GM18508 (cell line): ENCODE results near the gene PID1.

ENCODE experiments used
- ATAC-seq: cut with Tn5 transposase; IDR thresholded peaks from one replicate; pipeline ENCODE4 v1.9.1; 2021; ENCODE audit warnings: moderate number of reproducible peaks; ENCODE audit not compliant: insufficient read depth, unreplicated experiment

The PID1 gene

DNA sequence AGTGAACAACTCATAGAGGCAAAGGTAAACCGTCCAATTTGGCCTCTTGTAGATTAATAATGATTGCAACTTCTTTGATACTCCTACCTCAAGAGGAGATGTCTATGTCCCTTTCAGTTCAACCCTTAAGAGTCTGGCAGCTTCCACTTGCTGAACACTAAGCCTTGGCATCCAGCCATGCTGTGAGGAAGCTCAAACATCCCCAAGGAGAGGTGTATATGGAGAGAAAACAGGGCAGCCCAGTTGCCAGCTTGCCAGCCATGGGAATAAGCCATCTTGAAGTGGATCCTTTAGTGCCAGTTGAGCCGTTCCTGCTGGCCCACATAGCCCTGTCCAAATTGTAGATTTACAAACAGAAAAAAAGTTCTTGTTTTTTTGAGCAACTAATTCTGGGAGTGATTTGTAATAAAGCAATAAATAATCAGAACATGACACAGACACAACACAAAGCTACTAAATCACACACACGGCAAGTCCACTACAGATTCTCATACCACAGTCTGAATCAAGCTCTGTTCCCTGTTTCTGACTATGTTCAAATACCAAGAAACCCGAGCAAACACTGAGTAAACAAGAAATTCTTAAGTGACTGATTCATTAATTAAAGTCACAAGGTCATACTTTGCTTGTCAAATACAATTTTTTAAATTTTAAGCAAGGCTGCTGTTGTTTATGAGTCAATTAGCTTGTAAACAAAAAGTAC lies 96.1 kb downstream of the PID1 start:
- ATAC-seq, result no peak

DNA sequence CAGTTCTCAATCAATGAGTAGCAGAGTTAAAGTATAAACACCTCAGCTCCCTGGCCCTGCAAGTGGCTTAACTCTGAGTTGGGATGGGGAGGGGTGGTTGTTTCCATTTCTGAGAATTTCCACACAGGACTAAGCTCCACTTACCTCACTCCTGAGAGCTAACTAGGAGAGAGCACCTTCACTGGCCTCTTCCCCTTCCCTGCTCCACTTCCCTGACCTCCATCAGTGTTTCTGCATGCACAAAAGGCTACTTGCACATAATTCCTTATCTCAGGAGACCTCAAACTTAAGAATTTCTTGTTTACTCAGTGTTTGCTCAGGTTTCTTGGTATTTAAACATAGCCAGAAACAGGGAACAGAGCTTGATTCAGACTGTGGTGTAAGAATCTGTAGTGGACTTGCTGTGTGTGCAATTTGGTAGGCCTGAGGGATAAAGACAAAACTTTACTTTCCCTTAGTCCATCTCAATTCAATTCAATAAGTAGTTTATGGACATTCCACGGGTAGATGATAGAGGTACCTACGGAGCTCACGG lies 97.2 kb downstream of the PID1 start:
- ATAC-seq, result no peak

DNA sequence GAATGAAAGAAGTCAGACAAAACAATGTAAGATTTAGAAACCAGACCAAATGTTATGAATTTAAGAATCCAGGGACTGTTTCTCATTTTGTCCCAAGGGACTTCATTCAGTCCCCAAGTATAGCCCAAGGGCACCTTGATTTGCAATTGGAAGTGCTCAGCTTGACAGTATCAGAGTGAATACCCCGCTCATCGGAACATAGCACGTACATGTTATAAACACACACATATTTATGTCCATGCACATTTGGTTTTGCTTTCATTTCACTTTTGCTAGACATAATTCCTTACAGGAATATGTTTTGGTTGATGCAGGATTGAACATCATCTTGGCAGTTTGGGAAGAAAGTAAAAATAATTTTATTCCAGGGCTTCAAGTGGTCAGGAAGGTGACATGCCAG lies 100.2 kb downstream of the PID1 start:
- ATAC-seq, result no peak

DNA sequence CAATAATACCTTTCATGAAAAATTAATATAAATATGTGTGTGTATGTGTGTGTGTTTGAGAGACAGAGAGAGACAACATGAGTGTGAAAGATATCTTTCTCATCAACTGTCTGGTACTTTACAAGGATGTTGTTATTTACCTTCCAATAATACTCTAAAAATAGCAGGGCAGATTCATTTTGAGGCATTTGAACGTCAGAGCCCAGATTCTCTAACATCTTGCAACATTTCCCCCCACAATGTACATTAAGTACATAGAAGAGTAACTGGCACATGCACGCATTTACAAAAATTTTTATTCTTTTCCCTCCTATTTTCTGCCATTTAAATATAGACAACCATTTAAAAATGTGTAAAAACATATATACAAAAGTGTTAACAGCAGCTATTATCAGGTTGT lies 100.9 kb downstream of the PID1 start:
- no peak for ATAC-seq

DNA sequence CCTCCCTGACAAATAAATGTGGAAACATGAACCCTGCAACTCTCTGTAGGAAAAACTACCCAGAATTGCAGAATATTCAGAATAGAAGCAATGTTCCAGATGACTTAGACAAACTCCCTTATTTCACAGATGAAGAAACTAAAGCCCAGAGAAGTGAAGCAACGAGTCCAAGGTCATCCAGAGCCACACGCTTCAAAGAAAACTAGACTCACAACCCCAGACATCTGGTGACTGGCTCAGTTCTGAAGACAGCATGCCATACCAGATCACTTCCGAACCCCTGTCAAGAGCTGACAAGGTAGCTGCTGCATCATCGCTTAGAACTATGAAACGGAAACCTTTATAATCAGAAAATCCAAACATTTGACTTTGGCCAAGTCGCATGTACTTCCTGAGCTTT lies 101.3 kb downstream of the PID1 start:
- no peak for ATAC-seq

DNA sequence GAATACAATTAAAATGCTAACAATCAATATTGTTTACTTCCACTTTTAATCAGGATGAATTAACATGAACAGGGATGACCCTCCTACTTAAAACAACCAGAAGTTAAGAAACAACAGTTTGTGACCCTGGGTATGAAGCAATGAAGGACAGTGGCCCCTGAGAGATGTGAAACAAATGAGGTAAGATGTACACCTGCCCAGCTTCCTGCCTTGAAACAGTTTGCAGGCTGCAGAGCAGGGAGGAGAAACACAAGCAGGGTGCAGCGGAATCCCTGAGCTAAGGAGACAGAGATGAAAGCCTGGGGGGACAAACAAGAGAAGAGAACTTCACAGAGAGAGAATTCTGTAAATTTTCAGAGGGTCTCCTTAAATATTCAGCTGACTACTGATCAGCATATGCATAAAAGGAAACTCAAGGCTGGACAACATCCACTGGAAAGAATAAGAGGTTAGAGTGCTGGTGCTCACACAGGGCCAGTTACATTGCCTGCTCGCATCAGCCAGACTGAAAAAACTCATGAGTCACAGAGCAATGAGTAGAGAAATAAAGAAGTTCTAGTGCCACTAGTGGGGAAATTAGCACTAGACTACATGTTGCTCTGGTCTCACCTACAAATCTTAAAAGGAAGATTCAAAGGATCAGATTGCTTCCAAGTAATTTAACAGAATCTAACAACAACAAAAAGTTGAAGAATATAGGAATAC lies 106.4 kb downstream of the PID1 start:
- no peak for ATAC-seq

DNA sequence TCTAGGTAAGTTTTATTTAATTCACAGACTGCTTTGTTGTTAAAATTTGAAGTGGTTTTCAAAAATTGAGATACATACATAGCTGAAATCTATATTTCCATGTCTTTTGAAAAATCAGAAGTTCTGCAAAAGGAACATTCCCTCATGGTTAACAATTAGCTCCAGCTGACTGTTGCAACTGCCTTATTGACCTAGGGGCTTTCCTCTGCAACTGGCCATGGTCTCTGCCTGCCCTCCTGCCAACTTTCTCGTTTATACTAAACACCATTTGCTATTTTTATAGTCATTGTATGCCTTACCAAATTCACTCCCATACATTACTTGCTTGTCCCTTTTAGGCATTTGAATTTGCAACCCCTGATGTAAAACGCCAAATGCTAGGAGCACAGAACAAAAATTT lies 107.2 kb downstream of the PID1 start:
- ATAC-seq, result no peak

DNA sequence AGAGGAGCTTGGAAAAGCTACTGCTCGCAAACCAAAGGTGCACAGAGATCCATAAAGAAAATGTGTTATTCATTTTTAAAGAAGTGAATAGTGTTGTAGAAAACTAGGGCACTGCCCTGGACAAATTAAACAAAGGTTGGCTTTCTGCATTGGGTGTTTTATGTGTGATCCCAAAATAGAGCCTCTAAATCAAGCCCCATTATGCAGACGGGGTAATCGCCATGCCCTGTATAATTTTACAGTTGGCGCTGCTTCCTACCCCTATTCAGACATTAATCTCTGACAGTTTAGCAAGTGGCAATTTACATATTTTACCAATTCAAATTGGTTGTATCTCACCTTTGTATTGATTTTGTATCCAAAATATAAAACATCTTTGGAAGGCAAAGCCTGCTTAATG lies 109.1 kb downstream of the PID1 start:
- no peak for ATAC-seq

DNA sequence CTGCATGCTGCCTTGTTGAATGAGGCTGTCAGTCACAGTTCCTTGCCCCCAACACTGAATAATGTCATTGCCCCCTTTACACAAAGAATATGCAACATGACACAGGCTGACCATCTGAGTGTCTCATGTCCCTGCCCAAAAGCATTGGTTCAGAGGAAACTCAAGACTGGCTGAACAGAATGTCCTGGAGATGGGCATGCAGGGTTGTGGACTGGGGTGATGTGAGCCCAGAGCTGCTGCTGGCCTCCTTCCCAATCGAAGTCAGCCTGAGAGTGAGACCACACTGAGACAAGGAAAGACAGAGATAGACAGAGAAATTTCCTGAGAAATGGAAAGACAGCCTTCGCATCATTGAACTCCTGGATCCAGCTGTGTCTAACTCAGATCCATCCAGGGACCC lies 110.1 kb downstream of the PID1 start:
- no peak for ATAC-seq

DNA sequence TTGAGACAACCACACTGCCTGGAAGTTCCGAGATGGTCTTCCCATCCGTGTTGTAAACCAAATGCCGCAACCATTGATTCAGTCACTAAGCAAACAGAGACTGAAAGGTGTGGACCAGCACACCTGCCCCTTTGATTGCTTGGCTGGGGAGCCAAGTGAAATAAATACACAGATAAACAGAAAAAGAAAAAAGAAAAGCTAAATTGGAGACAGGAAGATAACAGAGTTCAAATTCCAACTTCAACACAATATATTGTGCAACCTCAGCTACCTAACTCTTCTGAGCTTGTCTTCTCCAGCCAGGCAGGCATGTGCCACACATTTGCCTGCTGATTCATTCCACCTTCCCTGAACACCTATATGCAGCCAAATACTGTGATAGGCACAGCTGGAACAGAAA lies 110.9 kb downstream of the PID1 start:
- no peak for ATAC-seq

DNA sequence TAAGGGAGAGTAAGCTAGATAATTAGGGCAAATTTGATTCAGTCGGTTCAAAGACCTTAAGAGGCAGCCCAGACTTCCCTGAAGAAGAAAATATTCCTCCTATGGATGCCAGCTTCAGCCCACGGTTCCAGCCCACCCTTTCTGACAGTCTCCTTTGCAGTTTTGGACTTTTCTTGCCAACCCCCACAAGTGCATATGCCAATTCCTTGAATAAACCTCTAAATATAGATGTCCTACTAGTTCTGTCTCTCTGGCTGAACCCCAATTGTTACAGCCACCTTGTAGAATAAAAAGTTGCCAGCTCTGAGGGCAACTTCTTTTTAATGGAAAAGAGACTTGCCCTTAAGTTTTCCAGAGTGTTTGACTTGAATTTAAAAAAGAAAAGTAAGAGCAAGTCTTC lies 111.7 kb downstream of the PID1 start:
- ATAC-seq, result no peak

DNA sequence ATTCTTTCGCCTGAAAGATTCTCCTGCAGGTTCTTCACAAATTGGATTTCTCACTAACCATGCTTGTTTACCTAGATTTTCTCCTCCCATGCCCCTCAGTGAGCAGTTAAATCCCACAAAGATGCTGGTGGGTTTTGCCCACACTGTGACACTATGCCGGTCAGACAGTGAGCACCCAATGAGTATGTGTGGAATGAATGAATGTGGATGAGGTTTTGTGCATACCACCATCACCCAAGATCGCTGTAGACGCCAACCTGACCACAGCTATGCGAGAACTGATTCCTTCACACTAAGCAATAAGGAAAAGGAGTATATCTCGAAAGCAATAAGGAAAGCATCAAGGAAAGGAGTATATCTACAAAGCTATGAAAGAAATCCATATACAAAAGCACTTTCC lies 116.7 kb downstream of the PID1 start:
- ATAC-seq, result no peak

DNA sequence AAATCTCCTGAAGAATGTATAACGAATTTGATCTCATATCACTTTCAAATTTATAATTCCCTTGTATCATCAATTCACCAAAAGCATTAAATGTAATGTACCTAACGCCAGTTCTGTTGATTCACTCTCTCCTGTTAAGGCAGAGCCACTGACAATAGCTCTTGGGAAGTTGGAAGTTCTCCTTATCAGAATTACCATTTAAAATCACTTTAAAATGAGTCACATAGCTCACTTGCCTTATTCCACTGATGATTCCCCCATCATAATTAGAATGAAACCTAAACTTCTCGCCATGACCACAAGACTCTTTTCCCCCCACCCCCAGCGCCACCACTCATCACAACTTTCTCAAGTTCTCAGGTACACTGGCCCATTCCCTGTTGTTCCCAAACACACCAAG lies 117.1 kb downstream of the PID1 start:
- ATAC-seq, result no peak

DNA sequence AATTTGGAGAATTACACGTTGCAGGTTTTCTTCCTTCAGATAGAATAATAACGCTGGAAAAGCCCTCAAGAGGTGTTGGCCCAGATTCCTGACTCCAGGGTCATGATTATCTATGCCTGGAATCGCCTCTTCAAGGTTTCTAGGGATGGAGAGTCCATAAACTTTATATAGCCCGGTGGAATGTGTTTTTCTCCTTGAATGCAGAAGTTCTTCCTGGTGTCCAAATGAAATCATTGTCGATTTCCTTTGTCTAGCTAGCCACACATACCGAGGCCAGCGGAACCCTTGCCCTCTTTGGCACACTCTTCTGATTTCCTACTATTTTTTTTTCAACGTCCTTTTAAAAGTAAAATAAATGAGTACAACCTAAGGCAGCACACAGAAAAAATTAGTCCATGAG lies 117.8 kb downstream of the PID1 start:
- ATAC-seq, result no peak

DNA sequence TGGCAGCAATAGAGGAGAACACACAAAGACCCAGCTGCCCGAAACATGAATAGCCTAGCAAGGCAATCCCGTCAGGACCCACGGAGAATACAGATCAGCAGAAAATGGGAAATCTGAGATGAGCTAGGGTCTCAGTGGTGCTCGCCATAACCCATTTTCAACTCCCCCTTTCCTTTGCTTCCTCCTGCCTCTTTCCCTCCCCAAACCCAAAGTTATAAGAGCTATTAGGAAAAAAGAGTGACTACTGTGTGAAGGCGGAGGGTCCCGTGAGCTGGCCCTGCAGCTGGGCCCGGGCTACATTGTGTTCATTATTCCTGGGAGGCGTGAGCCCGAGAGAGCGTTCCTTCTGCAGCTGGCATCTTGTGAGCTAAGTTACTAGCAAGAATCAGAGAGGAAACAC lies 118.4 kb downstream of the PID1 start:
- ATAC-seq, result no peak

DNA sequence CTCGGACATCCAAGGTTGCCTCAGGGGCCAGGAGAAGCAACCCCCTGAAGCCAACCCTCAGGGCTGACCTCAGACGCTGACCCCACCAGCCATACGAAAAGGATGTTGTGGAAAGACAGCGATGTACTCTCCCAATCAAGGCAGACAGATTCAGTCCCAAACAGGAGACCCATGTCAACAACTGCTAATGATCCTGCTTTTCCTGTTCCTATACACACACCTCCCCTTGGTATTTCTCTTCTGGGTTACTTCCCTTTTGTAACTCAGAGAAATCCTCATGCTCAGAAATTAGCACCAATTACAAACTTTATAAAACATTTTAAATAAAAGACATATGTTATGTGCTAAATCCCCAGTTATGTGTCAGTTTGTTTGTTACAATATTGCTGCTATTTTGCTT lies 120.8 kb downstream of the PID1 start:
- ATAC-seq, result no peak

DNA sequence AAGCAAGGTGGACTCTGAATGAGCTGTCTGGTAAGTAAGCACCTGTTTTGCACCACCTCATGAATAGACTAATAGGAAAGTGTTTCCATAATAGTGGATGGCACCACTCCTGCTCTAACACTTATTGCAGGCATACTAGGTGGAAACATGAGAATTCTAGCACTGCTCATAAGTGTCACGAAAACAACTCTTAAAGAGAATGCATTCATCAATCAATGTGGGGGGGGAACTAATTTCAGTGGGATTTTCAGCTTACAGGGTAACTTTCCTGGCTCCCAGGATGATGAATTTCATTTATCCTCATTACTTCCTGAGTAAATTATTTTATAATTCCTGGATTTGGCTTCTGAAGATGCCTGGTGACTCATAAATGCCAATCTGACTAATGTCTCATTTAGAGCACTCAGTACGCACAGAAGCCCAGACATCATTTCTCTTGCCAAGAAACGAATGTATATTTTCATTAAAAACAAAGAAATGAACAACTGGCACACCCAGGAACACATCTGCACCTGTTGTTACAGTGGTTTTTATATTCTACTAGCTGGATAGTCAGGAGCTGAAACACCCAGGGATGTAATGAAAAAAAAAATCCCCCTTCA lies 129.6 kb downstream of the PID1 start:
- no peak for ATAC-seq

DNA sequence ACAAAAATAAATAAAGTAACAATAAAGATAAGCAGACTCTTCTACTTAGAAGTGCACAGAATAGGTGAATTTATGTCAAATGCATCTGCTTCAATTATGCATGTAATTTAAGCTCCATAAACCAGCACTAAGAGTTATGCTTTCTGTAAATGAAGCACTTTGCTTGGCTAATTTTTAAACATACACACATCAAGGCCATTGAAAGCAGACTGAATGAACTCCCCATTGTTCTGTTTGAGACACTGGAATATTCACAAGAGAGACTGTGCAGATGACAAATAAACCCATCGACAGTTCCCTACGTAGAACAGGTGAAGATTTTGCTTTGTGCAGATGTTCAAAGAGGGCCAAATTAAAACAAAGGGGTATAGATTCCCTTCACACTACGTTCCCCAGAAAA lies 133.4 kb downstream of the PID1 start:
- no peak for ATAC-seq

DNA sequence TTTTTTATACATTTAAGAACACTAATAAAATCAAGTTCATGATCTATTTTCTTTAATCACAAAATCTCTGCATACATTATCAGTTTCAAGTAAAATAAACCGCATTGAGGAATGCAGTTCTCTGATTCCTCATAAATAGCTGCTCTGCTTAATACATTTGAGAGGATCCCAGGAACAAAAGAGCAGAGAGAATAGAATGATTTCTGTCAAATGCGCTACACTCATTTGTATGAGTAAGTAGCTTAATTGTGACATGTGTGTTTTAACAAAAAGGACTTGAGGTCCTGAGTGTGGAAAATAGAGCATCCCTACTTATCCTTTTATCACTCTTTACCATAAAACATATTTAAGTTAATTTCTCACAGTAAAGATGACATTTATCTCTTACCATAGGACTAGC lies 134.0 kb downstream of the PID1 start:
- ATAC-seq, result no peak

DNA sequence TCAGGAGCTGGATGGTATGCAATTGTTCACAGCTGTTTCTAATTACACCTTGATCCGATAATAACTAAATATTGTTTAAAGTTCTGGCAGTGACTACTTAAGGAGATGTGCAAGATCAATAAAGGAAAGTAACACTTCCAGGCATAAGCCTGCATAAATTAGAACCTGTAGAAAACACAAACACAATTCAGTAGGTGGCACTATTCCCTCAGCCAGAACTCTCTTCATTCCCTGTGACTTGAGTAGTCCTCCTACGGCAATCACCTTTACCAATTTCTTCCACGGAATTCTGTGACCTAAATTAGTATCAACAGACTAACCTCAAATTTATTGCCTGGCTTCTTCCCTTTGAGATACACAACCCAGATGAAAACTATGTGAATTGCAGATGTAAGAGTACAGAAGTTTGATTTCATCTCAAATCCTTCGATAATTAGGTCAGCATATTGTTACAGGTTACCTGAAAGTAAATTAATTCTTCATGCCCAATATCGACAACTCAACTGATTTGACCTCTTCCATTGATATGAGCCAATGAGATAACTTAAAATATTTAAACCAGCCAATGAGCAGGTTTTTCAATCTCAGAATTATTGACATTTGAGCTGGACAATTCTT lies 137.8 kb downstream of the PID1 start:
- ATAC-seq, result no peak

DNA sequence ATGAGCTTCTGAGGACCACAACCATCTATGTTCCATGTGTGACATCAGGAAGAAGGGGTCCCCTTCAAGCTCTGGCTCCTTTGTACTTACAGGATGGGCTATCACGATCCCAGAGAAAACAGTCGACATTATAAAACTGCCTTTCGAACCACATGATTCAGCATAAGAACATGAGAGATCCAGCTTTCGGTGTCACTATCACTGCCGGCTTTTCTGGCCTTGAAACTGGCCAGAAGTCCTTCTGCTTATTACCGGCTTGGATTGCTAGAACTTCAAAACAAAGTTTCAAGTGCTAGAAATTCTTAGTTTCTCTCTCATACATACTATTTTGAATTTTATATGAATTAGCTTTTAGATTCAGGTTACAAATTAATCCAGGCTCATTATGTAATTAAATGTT lies 138.9 kb downstream of the PID1 start:
- no peak for ATAC-seq
